NCI-H2081 (cell line): ENCODE results near the gene MYOCOS.

Experiments
- DNase-seq, 2 experiments: peaks; one replicate each; lab custom pipeline; 2025; lab: John Stamatoyannopoulos, UW

MYOCOS gene

GRCh38 chr1:171663036-171663853 is 41.2 kb downstream of the MYOCOS start:
- DNase-seq: no peak

- no peak for DNase-seq
Observed at GRCh38 chr1:171663854-171664575, 42.0 kb downstream of the MYOCOS start.

GRCh38 chr1:171664976-171665375 is 42.9 kb downstream of the MYOCOS start:
- no peak for DNase-seq

GRCh38 chr1:171666114-171666769 is 44.2 kb downstream of the MYOCOS start:
- DNase-seq: no peak

GRCh38 chr1:171668372-171668771 is 46.3 kb downstream of the MYOCOS start:
- DNase-seq: no peak

- no peak for DNase-seq
Observed at GRCh38 chr1:171670739-171671138, 48.7 kb downstream of the MYOCOS start.

GRCh38 chr1:171674431-171675405 is 52.7 kb downstream of the MYOCOS start:
- DNase-seq: no peak
